ENCODE measurements around the gene ARL4C.
"Not testable (repeated sequence)": the region's sequence is repeated elsewhere in the genome, so short reads cannot be mapped to it uniquely, and the experiment has no call there.

ARL4C gene

DNA sequence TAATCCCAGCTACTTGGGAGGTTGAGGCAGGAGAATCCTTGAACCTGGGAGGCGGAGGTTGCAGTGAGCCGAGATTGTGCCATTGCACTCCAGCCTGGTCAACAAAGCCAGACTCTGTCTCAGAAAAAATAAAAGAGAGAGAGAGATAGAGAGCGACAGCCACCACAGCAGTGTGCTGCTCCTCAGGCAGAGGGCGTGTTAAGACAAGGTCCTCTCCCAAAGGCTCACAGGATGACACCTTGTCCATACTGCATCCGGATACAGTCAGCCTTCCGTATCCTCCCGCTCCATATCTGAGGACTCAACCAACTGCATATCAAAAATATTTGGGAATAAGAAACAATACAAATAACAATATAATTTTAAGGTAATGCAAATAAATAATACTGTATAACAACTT is 20.1 kb downstream of the ARL4C start:
- DNase-seq (ENCODE audit: low read depth), result no peak

DNA sequence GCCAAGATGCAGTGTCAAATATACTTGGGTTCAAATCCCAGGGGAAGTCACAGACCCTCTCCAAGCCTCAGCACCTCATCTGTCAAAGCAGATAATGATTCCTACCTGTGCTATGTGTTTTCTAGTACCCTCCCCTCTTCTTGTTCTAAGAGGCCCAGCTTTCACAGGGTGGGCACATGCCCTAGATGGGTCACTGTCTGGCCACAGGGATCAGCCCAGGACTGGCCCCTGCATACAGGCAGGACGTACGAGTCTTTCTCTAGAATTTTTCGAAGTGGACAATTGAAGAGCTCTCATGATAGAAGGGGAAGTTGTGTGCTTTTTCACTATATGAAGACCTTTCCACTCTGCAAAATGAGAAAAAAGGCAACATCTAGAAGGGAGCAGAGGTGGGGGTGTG is 22.2 kb downstream of the ARL4C start:
- no peak for DNase-seq (ENCODE audit: low read depth)

DNA sequence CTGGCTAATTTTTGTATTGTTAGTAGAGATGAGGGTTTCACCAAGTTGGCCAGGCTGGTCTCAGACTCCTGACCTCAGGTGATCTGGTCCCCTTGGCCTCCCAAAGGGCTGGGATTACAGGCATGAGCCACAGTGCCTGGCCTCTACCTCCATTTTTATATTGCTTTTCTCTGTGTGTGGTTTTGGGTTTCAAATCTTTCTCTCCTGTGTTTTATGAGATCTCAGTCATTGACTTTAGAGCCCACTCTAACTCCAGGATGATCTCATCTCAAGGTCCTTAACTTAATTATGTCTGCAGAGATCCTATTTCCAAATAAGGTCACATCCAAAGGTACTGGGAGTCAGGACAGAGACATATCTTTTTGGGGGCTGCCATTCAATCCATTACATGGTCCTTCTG is 24.7 kb downstream of the ARL4C start:
- no peak for DNase-seq (ENCODE audit: low read depth)

DNA sequence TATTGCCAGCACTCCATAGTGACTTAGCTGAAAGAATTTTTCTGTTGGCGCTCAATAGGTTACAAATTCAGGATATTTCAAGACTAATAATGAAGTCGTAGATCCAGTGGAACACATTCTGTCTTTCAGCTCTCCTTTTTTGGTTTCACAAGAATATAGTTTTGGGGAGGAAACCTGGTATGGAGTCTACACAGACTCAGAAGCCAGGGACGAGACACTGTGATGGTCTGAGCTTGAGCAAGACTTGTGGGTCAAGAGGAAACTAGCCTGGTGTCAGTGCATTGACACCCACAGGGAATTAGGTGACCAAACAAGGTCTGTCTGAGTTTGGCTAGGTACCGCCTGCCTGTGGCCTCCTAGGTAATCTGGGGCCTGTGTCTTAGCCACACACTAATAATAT is 26.9 kb downstream of the ARL4C start:
- DNase-seq (ENCODE audit: low read depth), result no peak

DNA sequence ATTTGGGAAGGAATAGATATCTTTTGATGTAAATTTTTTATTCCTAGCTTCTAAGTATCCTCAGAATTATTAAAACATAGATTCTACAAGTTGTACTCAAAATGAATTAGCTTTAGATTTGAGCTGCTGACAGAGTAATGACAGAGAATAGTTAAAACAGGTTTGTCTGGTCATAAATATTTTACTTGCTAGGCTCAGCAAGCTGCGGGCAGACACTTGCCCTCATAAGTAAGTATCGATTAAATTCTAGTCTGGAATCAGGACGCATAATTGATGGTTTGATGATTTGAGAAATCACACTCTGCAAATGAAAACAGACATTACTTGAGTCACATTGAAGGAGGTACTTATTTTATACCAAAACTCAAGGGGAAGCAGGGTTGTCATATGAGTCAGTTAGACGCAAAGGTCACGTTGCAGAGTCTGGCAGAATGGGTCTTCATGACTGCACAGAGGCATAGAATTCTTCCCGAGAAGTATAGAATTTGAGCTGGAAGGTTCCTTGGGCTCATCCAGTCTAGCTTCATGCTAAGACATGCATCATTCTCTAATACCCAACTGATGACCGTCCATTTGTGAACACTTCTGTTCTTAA is 27.5 kb downstream of the ARL4C start:
- no peak for DNase-seq (ENCODE audit: low read depth)

DNA sequence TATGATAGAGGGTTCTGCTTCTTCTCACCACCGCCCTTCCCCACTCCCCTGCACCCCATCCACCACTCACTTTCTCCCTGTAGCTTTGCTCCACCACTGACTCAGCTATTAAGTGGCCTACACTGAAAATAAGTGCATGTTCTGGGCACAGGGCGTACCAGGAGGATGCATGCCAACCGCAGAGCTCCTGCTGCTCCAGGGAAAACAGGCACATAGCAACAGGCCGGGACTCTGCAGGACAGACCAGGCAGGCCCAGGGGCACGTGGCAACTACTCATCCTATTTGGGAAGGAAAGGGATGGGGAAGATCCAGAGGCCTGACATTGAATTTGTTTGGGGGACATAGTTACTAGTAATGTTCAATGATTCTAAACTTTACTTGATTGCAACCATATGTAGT is 28.4 kb downstream of the ARL4C start:
- DNase-seq (ENCODE audit: low read depth), result no peak

DNA sequence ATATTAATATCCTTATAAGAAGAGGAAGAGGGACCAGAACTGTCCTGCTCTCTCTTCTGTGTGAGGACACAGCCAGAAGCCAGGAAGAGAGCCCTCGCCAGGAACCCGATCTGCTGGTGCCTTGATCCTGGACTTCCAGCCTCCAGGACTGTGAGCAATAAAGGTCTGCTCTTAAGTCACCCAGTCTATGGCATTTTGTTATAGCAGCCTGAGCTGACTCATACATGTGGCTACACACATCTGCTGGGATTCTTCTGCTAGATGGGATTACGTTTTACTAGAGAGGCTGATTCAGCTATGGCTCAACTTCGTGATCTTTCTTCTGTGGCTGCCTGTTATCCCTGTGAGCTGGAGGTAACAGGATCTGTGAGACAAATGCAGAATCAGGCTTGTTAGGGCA is 29.6 kb downstream of the ARL4C start:
- no peak for DNase-seq (ENCODE audit: low read depth)

DNA sequence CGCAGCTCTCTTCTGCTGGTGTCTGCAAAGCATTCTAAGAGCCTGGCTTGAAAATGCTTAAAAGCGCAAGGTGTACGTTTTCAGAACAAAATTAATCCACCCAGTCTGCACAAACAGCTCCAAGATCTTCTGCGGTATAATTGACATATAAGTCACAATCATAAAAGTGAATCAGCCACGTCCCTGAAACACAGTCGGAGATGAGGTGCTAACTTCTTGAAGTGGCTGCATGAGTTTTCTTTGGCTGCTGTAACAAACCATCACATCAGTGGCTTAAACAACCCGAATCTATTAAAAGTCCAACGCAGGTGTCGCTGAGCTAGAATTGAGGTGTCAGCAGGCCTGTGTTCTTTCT is 32.6 kb downstream of the ARL4C start:
- no peak for DNase-seq (ENCODE audit: low read depth)

DNA sequence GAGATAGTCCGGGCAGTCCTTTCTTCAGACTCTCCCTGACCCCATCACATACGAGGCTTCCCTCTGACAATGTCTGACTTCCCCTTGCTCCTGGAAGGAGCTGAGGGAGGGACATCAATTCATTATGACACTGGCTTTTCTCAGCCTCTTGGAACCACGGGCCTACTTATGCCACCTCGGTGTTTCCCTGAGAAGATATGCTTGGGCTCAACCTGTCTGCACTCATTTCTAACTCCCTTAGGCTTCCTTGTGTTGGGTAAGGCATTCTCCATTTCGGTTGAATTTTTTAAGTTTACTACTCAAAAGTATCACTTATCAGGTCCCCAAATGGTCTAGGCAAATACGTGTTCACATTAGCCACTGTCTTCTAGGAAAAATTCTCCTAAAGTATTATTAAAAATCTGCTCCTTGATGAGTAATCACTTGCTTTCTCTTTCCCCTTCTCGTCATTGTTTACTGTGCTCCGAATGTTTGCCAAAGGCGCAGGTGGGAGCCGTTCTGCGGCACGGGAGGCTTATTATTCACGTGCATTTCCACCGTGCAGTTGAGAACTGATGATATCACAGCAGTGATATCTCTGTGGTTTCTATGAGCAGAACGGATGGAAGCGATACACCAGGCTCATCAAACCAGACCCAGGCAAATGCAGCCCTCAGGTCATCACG is 33.1 kb downstream of the ARL4C start:
- DNase-seq (ENCODE audit: low read depth), result peak; percentile 76

DNA sequence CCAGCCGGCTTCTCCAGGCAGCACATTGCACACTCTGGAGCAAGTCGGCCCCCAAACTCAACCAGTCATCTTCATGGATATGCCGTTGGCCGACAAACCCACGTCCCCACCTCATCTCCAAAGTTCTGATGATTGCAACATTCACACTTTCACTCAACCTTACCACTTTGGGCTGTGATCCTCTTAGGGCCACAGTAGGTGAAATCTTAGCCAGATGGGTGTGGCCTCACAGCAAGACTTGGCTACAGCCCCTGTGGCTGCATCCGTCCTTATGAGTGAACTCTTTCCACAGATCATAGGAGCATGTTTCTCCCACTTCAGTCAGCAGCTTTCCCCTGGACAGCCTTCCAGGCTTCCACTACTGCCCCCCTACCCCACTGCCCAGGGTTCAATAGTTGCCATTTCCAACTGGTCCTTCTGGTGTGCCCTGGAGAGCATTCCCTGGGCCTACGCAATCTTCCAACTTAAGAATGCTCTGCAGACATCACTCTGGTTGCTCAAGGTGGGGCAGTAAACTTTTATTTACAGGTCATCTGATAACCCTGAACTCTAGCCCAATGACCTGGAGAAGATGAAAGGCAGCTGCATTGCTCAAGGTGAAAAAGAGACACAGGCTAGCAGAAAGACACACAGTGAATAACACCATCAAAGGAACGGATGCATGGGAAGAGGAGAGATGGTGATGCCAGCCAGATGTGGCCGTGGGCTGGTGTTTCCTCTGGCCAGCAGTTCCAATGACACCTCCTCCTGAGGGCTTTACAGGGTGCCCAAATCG is 34.5 kb downstream of the ARL4C start:
- no peak for DNase-seq (ENCODE audit: low read depth)

DNA sequence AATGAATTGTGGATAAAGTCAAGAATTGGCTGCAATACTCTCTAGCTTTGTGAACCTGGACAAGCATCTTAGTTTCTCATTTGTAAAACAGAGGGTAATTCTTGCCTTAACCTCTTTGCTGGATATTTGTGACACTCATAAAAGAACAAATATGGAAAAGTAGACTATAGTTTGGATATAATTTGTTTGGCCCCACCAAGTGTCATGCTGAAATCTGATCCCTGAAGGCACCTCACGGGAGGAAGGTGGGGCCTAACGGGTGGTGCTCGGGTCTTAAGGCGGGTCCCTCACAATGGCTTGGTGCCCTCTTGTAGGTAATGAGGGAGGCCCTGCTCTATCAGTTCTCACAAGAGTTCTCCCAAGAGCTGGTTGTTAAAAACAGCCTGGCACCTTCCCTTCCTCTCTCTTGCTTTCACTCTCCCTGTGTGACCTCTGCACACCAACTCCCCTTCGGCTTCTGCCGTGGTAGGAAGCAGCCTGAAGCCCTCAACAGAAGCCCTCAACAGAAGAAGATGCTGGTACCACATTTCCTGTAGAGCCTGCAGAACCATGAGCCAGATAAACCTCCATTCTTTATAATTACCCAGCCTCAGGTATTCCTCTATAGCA is 37.4 kb downstream of the ARL4C start:
- no peak for DNase-seq (ENCODE audit: low read depth)

DNA sequence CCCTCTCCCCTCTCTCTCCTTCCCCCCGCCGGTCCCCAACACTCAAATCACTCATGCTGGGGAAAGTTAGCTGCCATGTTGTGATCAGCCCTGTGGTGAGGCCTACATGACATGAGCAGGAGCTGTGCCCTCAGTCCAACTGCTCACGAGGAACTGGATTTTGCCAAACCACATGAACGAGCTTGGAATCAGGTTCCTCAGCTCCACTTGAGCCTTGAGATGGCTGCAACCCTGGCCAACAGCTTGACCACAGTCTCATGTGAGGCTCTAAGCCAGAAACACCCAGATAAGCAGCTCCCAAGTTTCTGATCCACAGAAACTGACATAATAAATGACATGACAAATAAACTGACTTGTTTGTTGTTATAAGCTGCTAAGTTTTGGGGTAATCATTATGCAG is 38.4 kb downstream of the ARL4C start:
- no peak for DNase-seq (ENCODE audit: low read depth)

DNA sequence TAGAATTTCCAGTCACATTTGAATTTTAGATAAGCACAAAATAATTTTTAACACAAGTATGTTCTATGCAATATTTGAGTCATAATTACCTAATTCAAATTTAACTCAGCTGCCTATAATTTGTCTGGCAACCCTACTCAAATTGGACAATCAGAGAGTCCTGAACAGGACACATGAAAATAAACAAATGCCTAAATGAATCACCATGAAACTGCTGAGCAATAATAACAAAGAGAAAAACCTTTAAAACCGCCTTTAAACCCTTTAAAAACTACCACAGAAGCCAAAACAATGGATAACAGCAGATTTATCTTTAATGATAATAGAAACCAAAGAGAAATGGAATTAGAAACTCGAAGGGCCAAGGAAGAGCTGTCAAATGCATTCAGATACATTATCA is 39.5 kb downstream of the ARL4C start:
- no peak for DNase-seq (ENCODE audit: low read depth)

DNA sequence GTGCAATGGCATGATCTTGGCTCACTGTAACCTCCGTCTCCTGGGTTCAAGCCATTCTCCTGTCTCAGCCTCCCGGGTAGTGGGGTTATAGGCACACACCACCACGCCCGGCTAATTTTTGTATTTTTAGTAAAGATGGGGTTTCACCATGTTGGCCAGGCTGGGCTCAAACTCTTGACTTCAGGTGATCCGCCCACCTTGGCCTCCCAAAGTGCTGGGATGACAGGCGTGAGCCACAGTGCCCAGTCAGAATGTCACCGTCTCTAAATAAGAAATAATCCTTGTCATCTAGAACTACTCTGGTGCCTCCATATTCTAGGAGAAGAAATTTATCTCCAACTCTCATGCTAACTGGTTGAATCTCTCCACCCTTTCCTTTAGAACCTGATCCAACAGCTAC is 41.6 kb downstream of the ARL4C start:
- not testable (repeated sequence) for DNase-seq (ENCODE audit: low read depth)

DNA sequence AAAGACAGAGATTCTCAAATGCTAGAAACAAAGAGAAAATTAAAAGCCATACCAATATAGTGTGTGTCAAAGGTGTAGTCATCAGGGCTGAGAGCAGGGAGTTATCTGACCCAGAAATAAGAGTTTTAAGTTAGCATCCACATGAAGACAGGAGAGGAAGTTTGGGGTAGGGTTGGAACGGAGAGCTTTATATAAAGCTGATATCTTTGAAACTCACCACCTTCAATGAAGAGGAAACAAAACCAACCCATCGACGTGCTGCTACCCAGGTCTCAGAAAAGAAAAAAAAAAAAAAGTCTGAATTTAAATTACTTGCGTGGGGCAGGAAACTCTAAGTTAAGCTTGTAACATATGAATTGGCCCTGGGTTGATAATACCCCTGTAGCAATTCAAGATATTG is 42.4 kb downstream of the ARL4C start:
- no peak for DNase-seq (ENCODE audit: low read depth)

DNA sequence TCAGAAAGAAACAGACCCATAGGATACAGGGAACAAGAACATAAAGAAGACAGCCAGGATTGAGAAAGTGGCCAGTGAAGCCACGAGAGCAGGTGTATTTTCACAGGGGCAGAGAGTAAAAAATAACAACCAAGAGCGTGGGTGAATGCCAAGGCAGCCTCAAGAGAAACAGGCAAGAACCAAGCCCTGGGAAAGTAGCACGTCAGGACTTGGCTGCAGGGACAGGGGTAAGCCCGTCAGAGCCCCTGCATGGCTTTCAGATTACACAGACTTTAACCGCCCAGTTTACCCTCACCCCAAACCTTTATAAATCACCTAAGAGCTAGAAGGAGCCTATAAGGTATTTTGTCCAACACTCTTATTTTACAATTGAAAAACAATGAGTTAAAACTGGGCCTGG is 43.7 kb downstream of the ARL4C start:
- no peak for DNase-seq (ENCODE audit: low read depth)

DNA sequence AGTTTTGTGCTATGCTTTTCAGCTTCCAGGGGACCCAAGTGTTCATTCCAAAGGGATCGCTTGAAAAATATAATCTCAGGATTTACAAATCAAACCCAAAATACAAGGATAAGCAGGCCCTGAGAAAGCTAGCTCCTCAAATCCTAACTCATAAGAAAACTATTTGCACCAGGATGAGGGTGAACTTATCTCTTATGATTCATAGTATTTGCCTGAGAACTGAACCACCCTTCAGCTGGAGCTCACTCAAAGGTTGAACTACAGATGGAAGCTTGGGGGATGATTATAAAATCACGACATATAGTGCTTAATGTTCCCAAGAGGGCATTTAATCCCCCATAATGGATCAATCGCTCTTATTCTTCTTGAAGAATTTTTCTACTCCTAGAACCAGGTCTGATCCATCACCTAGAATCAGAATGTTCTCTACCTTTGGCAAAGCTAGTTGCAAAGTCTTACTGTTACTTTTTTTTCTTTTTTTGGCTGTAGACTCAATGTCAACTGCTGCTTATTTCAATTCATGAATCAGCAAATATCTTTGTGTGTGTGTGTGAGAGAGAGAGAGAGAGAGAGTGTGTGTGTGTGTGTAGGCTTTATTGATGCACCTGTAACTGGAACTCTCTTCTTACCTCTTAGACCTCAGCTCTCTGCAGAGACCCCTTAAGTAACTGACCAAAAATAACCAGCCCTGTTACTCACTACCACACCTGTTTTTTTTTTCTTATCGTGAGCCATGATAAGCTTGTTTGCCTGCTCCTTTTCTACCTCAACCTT is 44.8 kb downstream of the ARL4C start:
- DNase-seq (ENCODE audit: low read depth), result no peak

DNA sequence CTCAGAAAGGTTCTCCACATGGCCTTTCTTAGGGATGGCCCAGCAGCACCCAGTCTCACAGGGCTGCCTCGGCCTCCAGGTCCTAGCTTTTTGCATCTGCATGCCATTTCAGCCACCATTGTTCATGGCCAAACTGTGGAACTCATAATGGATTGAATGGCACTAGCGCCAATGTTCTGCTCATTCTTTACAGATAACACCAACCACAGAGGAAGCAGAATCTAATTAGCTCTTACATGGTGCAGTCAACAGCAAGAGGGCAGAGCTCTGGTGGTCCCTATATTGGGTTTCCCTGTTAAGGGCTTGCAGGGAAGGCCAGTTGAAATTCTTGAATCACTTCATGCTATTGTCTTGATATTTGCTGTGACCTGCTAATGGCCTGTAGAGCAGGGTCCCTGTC is 45.6 kb downstream of the ARL4C start:
- DNase-seq (ENCODE audit: low read depth), result no peak

DNA sequence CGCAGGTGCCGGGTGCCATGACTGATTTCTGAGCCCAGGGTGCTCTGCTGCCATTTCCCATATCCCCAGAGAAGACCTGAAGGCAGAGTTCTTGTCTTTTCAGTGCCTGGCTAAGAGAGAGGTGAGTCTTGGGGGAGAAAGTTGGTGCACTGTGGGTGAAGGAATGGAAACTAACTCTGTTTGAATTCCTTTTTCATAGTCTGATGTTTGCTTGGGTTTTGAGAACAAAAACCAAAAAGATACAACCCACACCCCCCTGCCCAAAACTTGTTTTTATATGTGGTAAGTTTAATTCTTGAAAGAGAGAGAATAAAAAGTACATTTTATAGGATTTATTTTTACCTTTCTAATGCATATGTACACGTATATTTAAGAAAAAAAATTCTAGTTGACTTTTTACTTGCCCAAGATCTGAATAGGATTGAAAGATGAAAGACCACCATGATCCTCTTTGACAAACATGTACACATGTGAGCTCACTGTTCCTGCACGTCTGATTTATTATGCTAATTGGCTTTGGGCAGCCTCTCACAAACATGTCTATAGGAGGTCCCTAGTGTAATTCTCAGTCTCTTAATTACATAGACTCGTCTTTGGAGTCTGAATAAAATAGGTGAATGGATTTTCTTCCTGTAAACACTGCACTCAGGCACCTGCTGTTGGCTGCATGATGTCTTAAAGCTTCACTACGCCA is 46.3 kb downstream of the ARL4C start:
- no peak for DNase-seq (ENCODE audit: low read depth)

DNA sequence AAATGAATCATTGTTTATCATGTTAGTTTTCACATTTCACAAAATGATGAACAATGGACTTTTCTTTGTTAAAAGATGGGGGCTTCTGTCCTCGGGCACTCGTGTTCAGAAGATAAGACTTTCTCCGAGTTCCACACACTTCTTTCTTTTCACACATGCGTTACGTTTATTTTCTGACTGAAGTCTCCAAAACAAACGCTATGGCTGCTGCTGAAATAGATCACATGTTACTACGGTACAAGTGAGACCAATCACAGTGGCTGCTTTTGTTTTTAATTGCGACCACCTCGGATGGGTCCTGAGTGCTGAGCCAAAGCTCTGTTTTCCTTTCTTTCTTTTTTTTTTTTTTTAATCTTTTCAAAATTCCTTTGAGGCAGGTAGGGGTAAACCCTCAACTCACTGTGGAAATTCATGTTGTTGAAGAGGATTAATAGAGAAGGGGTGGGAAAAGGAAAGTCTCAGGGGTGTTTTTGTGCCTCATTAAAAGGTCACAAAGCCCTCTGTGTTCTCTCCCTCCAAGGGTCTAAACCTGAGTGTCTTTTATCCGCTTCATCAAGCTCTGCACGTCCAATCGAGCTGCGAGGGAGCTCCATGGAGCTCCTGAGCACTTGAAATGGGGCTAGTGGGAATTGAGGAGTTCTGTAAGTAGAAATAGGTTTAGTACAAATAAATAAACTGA is 48.2 kb downstream of the ARL4C start:
- no peak for DNase-seq (ENCODE audit: low read depth)

DNA sequence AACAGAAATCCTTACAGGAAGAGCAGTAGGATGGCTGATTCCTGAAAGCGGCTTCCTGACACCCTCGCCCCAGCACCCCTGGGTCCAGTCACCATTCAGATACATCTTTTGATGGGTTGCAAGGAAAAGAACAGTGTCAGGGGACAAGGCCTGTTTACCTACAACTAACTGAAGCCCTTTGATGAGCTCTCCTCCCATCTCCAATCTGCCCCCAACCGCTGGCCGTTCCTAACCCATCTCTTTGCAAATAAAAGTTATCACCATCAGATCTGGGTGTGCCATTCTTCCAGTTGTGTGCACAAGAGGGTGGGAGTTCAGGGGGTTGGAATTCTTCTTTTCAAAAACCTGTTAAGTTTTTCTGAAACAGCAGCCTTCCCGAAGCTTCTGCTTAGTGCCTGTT is 48.9 kb downstream of the ARL4C start:
- DNase-seq (ENCODE audit: low read depth), result no peak
